Measurements from ENCODE around the gene ACTR2.
"Not testable (repeated sequence)": the region's sequence is repeated elsewhere in the genome, so short reads cannot be mapped to it uniquely, and the experiment has no call there.

ACTR2 gene

GRCh38 chr2:65300761-65301711 lies 73.4 kb downstream of the ACTR2 start:
- H3K4me3 ChIP-seq (ENCODE audit: low read length) = peak overlapping the region; percentile 2; the same call in 1 of the 2 replicates
- no peak for TF ChIP-seq ZNF274 (IDR thresholded peaks at IDR 0.05; ENCODE audit: low read depth, low read length)

DNA sequence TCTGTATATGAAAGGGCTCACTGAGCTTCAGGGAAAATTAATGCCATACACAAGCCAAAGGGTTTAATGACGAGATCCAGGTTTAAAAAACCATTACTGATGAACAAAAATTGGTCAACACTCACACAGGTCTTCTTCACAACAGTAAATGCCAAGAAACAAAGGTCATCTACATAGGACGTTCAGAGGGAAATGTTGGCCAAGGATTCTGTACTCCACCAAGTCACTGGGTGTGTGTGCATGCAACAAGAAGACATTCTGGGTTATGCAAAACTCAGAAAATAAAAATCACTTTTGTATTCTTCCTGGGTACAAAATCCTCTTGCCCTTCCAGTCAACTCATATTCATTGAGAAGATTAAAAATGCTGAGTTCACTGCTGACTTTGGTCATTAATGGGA lies 78.3 kb downstream of the ACTR2 start:
- no peak for TF ChIP-seq ZNF274 (IDR thresholded peaks at IDR 0.05; ENCODE audit: low read depth, low read length)
- no peak overlapping the region for H3K4me3 ChIP-seq (ENCODE audit: low read length)

DNA sequence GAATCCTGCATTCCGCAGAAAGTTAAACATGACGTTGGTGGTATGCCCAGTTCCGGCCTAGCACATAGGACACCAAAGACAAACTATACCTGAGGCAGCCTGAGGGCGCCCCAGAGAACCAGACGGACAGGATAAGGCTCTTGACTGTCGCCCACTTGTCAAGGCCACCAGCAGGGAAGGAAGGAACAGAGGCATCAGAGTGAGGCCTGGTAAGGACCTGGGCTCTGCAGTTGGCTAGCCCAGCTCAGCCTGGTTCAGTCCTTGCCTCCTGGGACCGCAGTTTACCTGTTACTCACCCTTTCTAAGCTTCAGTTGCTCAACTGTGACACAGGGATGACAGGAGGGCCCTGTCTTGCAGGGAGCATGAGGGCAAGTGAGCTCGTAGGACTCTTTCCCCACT lies 82.1 kb downstream of the ACTR2 start:
- H3K4me3 ChIP-seq (ENCODE audit: low read length) = no peak overlapping the region
- TF ChIP-seq ZNF274 (IDR thresholded peaks at IDR 0.05; ENCODE audit: low read depth, low read length) = no peak

GRCh38 chr2:65311049-65311448 lies 83.4 kb downstream of the ACTR2 start:
- TF ChIP-seq ZNF274 (IDR thresholded peaks at IDR 0.05; ENCODE audit: low read depth, low read length) = no peak
- H3K4me3 ChIP-seq (ENCODE audit: low read length) = no peak overlapping the region

DNA sequence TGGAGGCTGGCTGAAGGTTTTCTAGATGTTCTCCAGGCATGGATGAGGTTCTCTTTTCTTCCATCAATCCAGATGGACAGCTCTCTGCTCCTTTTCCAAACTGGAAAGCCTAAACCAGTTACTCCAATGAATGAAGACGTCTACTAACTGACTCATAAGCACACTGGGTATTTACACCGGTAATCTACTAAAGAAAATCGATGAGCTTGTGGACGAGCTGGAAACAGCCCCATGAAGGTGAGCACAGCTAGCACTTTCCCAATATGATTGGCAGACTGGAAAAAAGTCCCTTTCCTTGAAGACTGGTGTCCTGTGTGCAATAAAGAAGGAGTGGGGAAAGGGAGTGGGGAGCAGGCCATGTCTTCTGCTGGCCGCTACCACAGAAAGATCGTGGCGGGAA lies 84.0 kb downstream of the ACTR2 start:
- TF ChIP-seq ZNF274 (IDR thresholded peaks at IDR 0.05; ENCODE audit: low read depth, low read length) = no peak

GRCh38 chr2:65313126-65313953 lies 85.7 kb downstream of the ACTR2 start:
- no peak for TF ChIP-seq ZNF274 (IDR thresholded peaks at IDR 0.05; ENCODE audit: low read depth, low read length)
- H3K4me3 ChIP-seq (ENCODE audit: low read length) = no peak overlapping the region

More for the DNA sequence above, 84.0 kb downstream of the ACTR2 start:
- H3K4me3 ChIP-seq (ENCODE audit: low read length) = no peak overlapping the region

DNA sequence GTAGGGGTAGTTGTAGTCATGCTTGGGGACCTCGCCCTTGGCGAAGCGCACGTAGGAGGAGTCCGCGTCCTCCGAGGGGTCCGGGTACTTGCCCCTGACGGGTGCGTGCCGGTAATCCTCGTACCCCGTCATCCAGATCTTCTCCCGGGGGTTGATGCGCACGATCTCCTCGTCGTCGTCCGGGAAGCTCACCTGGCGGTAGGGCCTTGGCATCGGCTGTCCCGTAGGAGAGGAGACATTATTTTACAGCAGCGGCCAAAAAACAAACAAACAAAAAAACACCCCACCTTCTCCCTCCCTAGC lies 86.3 kb downstream of the ACTR2 start:
- TF ChIP-seq ZNF274 (IDR thresholded peaks at IDR 0.05; ENCODE audit: low read depth, low read length) = no peak
- no peak overlapping the region for H3K4me3 ChIP-seq (ENCODE audit: low read length)

DNA sequence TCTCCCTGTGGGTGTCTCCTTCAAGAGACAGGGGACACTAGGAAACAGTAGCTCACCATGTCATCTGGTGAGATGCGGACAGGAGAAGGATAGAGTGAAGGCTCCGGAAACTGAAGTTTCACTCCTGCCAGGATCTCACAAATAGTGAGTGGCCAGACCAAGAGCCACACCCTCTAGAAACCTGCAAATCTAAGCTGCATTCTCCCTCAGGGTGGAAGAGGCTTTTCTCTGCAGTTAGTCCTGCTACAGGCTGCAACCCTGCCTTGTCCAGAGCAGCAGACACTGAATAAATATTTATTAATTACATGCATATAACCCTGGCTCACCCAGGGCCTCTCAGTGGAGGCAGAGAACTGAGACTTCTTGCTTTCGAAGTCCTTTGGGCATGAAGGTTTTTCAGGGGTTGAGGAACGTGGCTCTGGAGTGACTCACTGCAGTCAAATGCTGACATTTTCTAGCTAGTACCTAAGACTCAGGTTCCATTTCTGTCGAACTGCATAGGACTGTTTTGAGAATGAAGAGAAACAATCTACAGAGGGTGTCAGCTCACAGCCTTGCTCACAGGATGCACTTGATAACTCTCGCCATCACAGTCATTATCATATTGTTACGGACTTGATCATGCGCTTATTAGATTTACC lies 87.3 kb downstream of the ACTR2 start:
- H3K4me3 ChIP-seq (ENCODE audit: low read length) = no peak overlapping the region
- no peak for TF ChIP-seq ZNF274 (IDR thresholded peaks at IDR 0.05; ENCODE audit: low read depth, low read length)

GRCh38 chr2:65316072-65316471 lies 88.4 kb downstream of the ACTR2 start:
- TF ChIP-seq ZNF274 (IDR thresholded peaks at IDR 0.05; ENCODE audit: low read depth, low read length) = no peak
- no peak overlapping the region for H3K4me3 ChIP-seq (ENCODE audit: low read length)

DNA sequence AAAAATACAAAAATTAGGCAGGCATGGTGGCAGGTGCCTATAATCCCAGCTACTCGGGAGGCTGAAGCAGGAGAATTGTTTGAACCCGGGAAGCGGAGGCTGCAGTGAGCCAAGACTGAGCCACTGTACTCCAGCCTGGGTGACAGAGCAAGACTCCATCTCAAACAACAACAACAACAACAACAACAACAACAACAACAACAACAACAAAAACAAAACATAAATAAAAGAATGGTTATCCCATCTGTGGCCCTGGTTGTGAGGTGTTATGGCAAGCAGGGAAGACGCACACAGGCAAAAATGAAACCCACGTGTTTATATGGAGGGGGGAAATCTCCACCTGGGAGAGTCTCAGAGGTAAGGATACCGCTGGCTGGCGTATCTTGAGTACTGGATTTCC lies 89.7 kb downstream of the ACTR2 start:
- H3K4me3 ChIP-seq (ENCODE audit: low read length) = not testable (repeated sequence)

DNA sequence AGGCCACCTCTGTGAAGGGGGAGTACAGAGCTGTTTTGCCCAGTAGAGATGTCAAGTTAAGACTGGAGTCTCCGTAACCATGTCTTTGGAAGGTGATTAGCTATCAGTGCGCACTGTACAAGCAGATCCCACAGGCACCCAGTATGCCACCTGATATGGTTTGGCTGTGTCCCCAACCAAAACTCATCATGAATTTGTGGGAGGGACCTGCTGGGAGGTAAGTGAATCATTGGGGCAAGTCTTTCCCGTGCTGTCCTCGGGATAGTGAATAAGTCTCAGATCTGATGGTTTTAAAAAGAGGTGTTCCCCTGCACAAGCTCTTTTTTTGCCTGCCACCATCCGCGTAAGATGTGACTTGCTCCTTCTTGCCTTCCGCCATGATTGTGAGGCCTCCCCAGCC lies 90.2 kb downstream of the ACTR2 start:
- no peak for TF ChIP-seq ZNF274 (IDR thresholded peaks at IDR 0.05; ENCODE audit: low read depth, low read length)
- H3K4me3 ChIP-seq (ENCODE audit: low read length) = no peak overlapping the region

- H3K4me3 ChIP-seq (ENCODE audit: low read length) = no peak overlapping the region
- no peak for TF ChIP-seq ZNF274 (IDR thresholded peaks at IDR 0.05; ENCODE audit: low read depth, low read length)
Observed at GRCh38 chr2:65319072-65319673, 91.5 kb downstream of the ACTR2 start.

GRCh38 chr2:65319674-65320041 lies 92.0 kb downstream of the ACTR2 start:
- TF ChIP-seq ZNF274 (IDR thresholded peaks at IDR 0.05; ENCODE audit: low read depth, low read length) = no peak
- H3K4me3 ChIP-seq (ENCODE audit: low read length) = no peak overlapping the region

GRCh38 chr2:65320042-65320725 lies 92.6 kb downstream of the ACTR2 start:
- no peak overlapping the region for H3K4me3 ChIP-seq (ENCODE audit: low read length)
- TF ChIP-seq ZNF274 (IDR thresholded peaks at IDR 0.05; ENCODE audit: low read depth, low read length) = no peak

All from GM08714 (cell line).